ENCODE data around the gene ARHGEF26.

ARHGEF26 gene

DNA sequence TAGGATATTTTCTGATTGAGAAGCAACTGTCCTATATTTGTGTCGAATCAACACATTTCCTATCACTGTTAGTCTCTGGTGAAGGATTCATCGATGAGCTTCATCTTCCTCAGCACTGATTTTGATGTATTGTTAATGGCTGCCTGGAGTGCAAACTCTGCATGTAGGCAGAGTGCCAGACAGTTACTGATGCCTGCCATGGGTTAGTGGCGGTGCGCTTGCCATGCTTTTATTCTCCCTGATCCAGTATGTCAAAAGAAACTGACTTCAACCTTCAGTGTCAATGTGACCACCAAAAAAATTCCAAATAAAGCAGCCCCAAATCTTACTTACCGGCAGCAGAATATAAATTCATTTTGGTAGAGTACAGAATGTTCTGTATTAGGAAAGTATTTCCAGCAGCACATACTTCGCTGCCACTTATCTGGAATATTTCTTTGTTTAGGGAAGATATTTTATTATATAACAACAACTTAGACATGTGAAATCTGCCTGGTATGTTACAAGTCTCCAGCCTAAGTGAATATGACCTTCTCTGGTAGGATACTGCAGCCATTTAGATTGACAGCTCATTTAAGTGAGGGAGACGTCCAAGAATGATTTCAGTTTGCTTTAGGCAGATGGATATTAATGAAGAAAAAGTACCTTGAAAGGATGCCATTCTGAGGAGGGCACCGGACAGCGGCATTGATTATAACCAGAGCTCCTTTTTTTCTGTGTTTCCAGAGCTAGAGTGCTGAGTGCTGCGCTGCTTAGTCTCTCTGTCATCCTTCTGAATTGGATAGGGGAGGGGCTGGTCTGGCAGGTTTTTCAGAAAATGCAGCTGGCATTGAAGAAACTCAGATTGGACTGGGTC, 59.9 kb downstream of the ARHGEF26 start:
- no peak overlapping the region for H3K27ac ChIP-seq (replicated peaks)
- TF ChIP-seq GABPA (IDR thresholded peaks at IDR 0.05; ENCODE audit: low read depth) (no peak), SPI1 (IDR thresholded peaks at IDR 0.05; ENCODE audit: borderline replicate concordance, low read depth) (no peak), POLR2AphosphoS5 (IDR thresholded peaks at IDR 0.05; ENCODE audit: low read depth) (no peak)
- TF ChIP-seq, protein P1, sequence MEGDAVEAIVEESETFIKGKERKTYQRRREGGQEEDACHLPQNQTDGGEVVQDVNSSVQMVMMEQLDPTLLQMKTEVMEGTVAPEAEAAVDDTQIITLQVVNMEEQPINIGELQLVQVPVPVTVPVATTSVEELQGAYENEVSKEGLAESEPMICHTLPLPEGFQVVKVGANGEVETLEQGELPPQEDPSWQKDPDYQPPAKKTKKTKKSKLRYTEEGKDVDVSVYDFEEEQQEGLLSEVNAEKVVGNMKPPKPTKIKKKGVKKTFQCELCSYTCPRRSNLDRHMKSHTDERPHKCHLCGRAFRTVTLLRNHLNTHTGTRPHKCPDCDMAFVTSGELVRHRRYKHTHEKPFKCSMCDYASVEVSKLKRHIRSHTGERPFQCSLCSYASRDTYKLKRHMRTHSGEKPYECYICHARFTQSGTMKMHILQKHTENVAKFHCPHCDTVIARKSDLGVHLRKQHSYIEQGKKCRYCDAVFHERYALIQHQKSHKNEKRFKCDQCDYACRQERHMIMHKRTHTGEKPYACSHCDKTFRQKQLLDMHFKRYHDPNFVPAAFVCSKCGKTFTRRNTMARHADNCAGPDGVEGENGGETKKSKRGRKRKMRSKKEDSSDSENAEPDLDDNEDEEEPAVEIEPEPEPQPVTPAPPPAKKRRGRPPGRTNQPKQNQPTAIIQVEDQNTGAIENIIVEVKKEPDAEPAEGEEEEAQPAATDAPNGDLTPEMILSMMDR (IDR thresholded peaks at IDR 0.05; ENCODE audit: insufficient read depth, low read length): no peak
- TF ChIP-seq, protein P2, sequence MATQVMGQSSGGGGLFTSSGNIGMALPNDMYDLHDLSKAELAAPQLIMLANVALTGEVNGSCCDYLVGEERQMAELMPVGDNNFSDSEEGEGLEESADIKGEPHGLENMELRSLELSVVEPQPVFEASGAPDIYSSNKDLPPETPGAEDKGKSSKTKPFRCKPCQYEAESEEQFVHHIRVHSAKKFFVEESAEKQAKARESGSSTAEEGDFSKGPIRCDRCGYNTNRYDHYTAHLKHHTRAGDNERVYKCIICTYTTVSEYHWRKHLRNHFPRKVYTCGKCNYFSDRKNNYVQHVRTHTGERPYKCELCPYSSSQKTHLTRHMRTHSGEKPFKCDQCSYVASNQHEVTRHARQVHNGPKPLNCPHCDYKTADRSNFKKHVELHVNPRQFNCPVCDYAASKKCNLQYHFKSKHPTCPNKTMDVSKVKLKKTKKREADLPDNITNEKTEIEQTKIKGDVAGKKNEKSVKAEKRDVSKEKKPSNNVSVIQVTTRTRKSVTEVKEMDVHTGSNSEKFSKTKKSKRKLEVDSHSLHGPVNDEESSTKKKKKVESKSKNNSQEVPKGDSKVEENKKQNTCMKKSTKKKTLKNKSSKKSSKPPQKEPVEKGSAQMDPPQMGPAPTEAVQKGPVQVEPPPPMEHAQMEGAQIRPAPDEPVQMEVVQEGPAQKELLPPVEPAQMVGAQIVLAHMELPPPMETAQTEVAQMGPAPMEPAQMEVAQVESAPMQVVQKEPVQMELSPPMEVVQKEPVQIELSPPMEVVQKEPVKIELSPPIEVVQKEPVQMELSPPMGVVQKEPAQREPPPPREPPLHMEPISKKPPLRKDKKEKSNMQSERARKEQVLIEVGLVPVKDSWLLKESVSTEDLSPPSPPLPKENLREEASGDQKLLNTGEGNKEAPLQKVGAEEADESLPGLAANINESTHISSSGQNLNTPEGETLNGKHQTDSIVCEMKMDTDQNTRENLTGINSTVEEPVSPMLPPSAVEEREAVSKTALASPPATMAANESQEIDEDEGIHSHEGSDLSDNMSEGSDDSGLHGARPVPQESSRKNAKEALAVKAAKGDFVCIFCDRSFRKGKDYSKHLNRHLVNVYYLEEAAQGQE (IDR thresholded peaks at IDR 0.05; ENCODE audit: insufficient replicate concordance, low read depth): no peak
- H3K4me3 ChIP-seq (replicated peaks; ENCODE audit: insufficient read depth, low read length): no peak overlapping the region
- DNase-seq (ENCODE audit: low read depth in 1 of 2, low spot score in 1 of 2): no peak
- H3K27me3 ChIP-seq (ENCODE audit: insufficient read depth, poor library complexity, severe bottlenecking): no peaks in the 10 kb centered on the region

DNA sequence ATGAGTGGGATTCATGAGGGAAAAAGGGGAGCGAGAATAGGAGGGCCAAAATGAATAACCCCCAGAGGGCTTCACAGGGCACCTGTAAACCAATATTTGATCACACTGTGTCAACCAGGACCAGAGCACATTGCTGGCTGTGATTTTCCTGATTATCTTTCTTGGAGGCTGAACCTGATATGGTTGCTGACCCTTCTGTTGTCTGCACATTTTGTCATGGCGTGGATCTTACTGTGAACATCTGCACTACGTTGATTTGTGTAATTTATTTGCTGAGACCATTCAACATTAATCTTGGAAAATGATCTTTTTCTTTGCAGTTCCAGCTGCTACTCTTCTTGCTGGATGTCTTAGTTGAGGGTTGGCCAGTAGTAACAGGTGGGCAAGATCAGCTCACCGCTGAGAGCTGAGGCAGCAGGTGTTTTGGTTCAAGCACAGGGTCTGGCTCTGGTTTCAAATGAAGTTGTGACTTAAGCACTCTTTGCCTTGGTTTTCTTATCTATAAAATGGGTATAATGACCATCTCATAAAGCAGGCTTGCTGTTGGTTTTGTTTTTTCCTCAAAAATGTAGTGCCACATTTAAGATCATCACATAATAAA, 61.2 kb downstream of the ARHGEF26 start:
- TF ChIP-seq POLR2AphosphoS5 (IDR thresholded peaks at IDR 0.05; ENCODE audit: low read depth) (no peak), GABPA (IDR thresholded peaks at IDR 0.05; ENCODE audit: low read depth) (no peak), SPI1 (IDR thresholded peaks at IDR 0.05; ENCODE audit: borderline replicate concordance, low read depth) (no peak)
- TF ChIP-seq, protein P1 (IDR thresholded peaks at IDR 0.05; ENCODE audit: insufficient read depth, low read length): no peak
- TF ChIP-seq, protein P2 (IDR thresholded peaks at IDR 0.05; ENCODE audit: insufficient replicate concordance, low read depth): no peak
- DNase-seq (ENCODE audit: low read depth in 1 of 2, low spot score in 1 of 2): no peak
- no peak overlapping the region for H3K4me3 ChIP-seq (replicated peaks; ENCODE audit: insufficient read depth, low read length)
- no peaks in the 10 kb centered on the region for H3K27me3 ChIP-seq (ENCODE audit: insufficient read depth, poor library complexity, severe bottlenecking)
- no peak overlapping the region for H3K27ac ChIP-seq (replicated peaks)

DNA sequence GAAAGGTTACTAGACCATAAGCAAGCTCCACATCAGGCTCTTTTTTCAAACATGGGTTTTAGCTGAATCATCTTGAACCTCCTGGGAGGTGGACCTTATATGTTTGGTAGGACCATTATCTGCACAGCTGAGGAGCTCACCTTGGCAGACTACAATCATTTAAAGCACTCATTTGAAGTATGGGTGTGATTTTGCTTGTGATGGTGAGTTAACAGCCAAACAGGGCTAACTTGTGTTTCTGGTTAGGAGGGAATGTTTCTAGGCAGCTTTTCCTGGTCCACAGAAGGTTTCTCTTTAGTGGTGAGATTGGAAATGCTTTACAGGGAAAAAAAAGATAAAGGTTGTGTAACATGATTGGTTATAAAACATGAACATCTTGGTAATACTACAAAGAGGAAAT, 61.8 kb downstream of the ARHGEF26 start:
- TF ChIP-seq, protein P2 (IDR thresholded peaks at IDR 0.05; ENCODE audit: insufficient replicate concordance, low read depth): no peak
- TF ChIP-seq POLR2AphosphoS5 (IDR thresholded peaks at IDR 0.05; ENCODE audit: low read depth) (no peak), GABPA (IDR thresholded peaks at IDR 0.05; ENCODE audit: low read depth) (no peak), SPI1 (IDR thresholded peaks at IDR 0.05; ENCODE audit: borderline replicate concordance, low read depth) (no peak)
- TF ChIP-seq, protein P1 (IDR thresholded peaks at IDR 0.05; ENCODE audit: insufficient read depth, low read length): no peak
- DNase-seq (ENCODE audit: low read depth in 1 of 2, low spot score in 1 of 2): no peak
- Histone ChIP-seq H3K27ac (replicated peaks) (no peak overlapping the region), H3K4me3 (replicated peaks; ENCODE audit: insufficient read depth, low read length) (no peak overlapping the region), H3K27me3 (ENCODE audit: insufficient read depth, poor library complexity, severe bottlenecking) (no peaks in the 10 kb centered on the region)

All from HL-60 (cell line).